ENCODE data around the gene DDX59. TPM values are rescaled to one million over a fixed set of nuclear protein-coding genes. Genes with fewer than 3 reads are reported as not detected.
A peak's percentile ranks its signal among the peaks of the same experiment; 100 is the strongest.

DDX59 gene
- total and polyA plus RNA-seq, 9 of the 15 experiments (the other 6 are each of a cell fraction or from before 2014, with no cell fraction given): 8.3 to 30.4 (median 19.8) TPM

DNA sequence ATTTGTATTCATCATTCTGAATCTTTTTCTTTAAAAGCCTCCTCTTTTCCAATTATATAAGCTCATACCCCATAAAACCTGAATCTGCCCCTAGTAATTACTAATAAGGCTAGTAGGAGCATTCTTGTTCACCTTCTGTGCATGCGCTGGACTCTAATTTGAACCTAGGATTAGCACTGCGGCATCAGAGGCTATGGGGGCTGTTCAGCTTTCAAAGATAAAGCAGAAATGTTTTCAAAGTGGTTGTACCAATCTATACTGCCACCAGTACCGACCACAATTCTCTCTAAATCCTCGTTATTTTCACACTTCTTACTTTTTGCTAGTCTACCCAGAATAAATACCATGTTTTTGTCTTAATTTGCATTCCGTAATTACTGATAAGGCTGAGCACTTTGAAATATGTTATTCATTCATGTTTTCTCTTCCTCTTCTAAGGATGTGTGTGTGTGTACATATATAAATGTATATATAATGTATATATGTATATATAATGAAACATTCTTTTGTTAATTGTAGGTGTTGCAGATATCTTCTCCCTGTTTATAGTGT is 1.6 kb upstream of the DDX59 start (continued):
- TF ChIP-seq, protein P1, sequence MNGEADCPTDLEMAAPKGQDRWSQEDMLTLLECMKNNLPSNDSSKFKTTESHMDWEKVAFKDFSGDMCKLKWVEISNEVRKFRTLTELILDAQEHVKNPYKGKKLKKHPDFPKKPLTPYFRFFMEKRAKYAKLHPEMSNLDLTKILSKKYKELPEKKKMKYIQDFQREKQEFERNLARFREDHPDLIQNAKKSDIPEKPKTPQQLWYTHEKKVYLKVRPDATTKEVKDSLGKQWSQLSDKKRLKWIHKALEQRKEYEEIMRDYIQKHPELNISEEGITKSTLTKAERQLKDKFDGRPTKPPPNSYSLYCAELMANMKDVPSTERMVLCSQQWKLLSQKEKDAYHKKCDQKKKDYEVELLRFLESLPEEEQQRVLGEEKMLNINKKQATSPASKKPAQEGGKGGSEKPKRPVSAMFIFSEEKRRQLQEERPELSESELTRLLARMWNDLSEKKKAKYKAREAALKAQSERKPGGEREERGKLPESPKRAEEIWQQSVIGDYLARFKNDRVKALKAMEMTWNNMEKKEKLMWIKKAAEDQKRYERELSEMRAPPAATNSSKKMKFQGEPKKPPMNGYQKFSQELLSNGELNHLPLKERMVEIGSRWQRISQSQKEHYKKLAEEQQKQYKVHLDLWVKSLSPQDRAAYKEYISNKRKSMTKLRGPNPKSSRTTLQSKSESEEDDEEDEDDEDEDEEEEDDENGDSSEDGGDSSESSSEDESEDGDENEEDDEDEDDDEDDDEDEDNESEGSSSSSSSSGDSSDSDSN (IDR thresholded peaks at IDR 0.05; ENCODE audit: borderline replicate concordance in 1 of 2, low read depth in 2 of 2, low read length in 2 of 2): no peak
- TF ChIP-seq, protein P2, sequence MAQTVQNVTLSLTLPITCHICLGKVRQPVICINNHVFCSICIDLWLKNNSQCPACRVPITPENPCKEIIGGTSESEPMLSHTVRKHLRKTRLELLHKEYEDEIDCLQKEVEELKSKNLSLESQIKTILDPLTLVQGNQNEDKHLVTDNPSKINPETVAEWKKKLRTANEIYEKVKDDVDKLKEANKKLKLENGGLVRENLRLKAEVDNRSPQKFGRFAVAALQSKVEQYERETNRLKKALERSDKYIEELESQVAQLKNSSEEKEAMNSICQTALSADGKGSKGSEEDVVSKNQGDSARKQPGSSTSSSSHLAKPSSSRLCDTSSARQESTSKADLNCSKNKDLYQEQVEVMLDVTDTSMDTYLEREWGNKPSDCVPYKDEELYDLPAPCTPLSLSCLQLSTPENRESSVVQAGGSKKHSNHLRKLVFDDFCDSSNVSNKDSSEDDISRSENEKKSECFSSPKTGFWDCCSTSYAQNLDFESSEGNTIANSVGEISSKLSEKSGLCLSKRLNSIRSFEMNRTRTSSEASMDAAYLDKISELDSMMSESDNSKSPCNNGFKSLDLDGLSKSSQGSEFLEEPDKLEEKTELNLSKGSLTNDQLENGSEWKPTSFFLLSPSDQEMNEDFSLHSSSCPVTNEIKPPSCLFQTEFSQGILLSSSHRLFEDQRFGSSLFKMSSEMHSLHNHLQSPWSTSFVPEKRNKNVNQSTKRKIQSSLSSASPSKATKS (CRISPR knock-in tag; IDR thresholded peaks at IDR 0.05): no peak
- TF ChIP-seq, protein P3, sequence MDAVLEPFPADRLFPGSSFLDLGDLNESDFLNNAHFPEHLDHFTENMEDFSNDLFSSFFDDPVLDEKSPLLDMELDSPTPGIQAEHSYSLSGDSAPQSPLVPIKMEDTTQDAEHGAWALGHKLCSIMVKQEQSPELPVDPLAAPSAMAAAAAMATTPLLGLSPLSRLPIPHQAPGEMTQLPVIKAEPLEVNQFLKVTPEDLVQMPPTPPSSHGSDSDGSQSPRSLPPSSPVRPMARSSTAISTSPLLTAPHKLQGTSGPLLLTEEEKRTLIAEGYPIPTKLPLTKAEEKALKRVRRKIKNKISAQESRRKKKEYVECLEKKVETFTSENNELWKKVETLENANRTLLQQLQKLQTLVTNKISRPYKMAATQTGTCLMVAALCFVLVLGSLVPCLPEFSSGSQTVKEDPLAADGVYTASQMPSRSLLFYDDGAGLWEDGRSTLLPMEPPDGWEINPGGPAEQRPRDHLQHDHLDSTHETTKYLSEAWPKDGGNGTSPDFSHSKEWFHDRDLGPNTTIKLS (IDR thresholded peaks at IDR 0.05; ENCODE audit: borderline replicate concordance, low read depth): no peak
- TF ChIP-seq TRIM24 (IDR thresholded peaks at IDR 0.05): 0 out of 4 replicates have a peak, but pooled peaks of 1 of the 2 experiments have one; percentile 10
- TF ChIP-seq GTF2F1 (IDR thresholded peaks at IDR 0.05; ENCODE audit: low read depth, low read length): no peak
- TF ChIP-seq EP300 (IDR thresholded peaks at IDR 0.05; ENCODE audit: low read length): 0 out of 2 replicates have a peak, but pooled peaks have one; percentile 1
- peak; percentile 29 for TF ChIP-seq TAF9B (IDR thresholded peaks at IDR 0.05; ENCODE audit: partially characterized antibody)
- TF ChIP-seq SMARCB1 (IDR thresholded peaks at IDR 0.05; ENCODE audit: insufficient read length, low read depth): peak; percentile 61
- TF ChIP-seq, protein P4, sequence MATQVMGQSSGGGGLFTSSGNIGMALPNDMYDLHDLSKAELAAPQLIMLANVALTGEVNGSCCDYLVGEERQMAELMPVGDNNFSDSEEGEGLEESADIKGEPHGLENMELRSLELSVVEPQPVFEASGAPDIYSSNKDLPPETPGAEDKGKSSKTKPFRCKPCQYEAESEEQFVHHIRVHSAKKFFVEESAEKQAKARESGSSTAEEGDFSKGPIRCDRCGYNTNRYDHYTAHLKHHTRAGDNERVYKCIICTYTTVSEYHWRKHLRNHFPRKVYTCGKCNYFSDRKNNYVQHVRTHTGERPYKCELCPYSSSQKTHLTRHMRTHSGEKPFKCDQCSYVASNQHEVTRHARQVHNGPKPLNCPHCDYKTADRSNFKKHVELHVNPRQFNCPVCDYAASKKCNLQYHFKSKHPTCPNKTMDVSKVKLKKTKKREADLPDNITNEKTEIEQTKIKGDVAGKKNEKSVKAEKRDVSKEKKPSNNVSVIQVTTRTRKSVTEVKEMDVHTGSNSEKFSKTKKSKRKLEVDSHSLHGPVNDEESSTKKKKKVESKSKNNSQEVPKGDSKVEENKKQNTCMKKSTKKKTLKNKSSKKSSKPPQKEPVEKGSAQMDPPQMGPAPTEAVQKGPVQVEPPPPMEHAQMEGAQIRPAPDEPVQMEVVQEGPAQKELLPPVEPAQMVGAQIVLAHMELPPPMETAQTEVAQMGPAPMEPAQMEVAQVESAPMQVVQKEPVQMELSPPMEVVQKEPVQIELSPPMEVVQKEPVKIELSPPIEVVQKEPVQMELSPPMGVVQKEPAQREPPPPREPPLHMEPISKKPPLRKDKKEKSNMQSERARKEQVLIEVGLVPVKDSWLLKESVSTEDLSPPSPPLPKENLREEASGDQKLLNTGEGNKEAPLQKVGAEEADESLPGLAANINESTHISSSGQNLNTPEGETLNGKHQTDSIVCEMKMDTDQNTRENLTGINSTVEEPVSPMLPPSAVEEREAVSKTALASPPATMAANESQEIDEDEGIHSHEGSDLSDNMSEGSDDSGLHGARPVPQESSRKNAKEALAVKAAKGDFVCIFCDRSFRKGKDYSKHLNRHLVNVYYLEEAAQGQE (IDR thresholded peaks at IDR 0.05; ENCODE audit: borderline replicate concordance): no peak
- TF ChIP-seq, protein P4 (CRISPR knock-in tag; IDR thresholded peaks at IDR 0.05; ENCODE audit: low read depth): no peak
- TF ChIP-seq, protein P5, sequence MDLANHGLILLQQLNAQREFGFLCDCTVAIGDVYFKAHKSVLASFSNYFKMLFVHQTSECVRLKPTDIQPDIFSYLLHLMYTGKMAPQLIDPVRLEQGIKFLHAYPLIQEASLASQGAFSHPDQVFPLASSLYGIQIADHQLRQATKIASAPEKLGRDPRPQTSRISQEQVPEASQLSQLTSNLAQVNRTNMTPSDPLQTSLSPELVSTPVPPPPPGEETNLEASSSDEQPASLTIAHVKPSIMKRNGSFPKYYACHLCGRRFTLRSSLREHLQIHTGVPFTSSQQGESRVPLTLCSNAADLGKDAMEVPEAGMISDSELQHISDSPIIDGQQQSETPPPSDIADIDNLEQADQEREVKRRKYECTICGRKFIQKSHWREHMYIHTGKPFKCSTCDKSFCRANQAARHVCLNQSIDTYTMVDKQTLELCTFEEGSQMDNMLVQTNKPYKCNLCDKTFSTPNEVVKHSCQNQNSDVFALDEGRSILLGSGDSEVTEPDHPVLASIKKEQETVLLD (IDR thresholded peaks at IDR 0.05): no peak
- TF ChIP-seq TAL1 (IDR thresholded peaks at IDR 0.05): 0 out of 2 replicates have a peak, but pooled peaks have one; percentile 6

Measured in K562 (cell line).